GM19467 (cell line): ENCODE results near the gene ADCY2.

ENCODE experiments used
- ATAC-seq: cut with Tn5 transposase; IDR thresholded peaks from one replicate; pipeline ENCODE4 v1.9.1; 2021; ENCODE audit warnings: mild to moderate bottlenecking, moderate library complexity; ENCODE audit not compliant: unreplicated experiment

The ADCY2 gene

GRCh38 chr5:7653046-7653445 lies 257.1 kb downstream of the ADCY2 start:
- ATAC-seq: no peak

- ATAC-seq: no peak
Observed at GRCh38 chr5:7657153-7657552, 261.2 kb downstream of the ADCY2 start.

DNA sequence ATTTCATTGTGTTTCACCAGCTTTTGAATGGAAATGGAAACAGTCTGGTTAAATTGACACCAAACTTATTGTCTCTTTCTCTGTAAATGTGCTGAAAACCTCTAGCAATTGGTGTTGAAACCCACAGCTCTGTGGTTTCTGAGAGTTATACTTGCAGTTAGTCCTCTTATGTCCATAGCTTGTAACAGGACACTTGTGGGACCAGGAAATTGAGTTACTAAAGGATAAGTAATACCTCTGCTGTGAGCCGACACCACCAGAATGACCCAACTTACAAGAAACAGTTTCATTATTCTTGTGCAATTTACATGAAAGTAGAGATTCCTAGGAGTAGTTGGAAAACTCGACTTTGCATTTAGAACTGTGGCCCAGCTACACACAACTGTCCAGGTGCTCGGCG lies 263.5 kb downstream of the ADCY2 start:
- no peak for ATAC-seq

- ATAC-seq: no peak
Observed at GRCh38 chr5:7662289-7662688, 266.4 kb downstream of the ADCY2 start.

DNA sequence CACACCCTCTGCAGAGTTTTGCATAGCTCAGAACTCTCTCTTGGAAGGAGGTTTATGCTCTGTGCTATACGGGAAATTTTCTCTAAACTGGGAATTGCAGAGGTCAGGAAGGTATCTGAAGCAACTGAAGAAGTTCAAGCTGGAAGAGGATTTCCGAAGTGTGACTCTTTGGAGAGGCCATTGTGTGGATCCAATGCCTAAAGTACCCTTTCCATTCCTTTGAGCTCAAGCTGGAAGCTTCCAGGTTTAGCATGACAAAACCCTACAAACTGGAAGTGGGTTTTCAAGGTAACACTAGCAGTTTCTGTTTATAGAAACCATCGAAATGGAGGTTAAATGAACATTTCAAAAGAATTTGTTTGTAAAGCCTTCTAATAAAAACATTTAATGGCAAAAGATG lies 267.9 kb downstream of the ADCY2 start:
- ATAC-seq: no peak

- ATAC-seq: no peak
Observed at GRCh38 chr5:7664208-7664607, 268.3 kb downstream of the ADCY2 start.

- ATAC-seq: no peak
Observed at GRCh38 chr5:7667216-7667767, 271.4 kb downstream of the ADCY2 start.

DNA sequence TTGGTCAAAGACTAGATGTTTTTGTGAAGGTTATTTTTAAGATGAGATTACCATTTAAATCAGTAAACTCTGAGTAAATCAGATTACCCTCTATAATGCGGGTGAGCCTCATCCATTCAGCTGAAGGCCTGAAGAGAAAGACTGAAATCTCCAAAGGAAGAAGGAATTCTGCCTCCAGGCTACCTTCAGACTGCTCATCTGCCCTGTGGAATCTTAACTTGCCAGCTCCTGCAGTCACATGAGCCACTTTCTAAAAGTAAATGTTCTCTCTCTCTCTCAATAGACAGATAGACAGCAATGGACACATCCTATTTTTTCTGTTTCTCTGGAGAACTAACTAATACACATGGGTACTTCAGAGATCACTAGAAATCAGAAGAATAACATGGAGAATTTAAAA lies 272.2 kb downstream of the ADCY2 start:
- no peak for ATAC-seq

GRCh38 chr5:7668627-7669026 lies 272.7 kb downstream of the ADCY2 start:
- no peak for ATAC-seq

- ATAC-seq: no peak
Observed at GRCh38 chr5:7671381-7671993, 275.5 kb downstream of the ADCY2 start.

GRCh38 chr5:7673658-7674057 lies 277.7 kb downstream of the ADCY2 start:
- ATAC-seq: no peak

DNA sequence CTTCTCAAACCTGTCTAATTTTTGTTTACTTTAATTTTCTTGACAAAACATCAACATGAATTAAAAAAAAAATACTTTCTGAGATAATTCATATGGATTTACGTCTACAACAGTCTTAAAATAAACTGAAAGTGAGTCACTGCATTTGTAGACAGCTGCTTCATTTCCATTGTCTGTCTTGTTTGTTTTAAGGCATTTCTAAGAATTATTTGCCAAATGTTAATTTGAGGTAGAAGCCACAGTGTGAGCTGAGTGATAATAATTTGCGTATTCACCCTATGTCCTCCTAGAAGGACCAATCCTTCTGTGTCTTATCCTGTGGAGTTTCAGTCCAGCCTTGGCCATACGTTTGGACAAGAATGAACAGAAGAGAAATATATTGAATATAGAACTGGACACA lies 280.5 kb downstream of the ADCY2 start:
- no peak for ATAC-seq

DNA sequence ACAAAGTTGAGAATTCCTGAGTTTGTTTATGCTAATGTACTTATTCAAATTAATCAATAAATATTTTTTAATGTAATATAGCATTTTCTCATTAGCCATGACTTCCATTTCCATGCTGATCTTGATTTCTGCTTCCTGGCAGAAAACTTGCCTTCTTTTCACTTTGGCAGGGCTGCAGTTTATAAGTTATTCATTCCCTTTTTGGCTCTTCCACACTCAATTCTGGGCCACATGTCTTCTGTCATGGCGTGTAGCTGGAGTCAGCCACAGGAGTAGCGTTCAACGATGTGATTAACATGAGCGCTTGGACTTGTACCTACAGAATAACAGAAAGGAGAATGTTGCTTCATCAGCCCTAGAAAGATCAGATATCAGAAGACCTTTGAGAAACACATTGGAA lies 282.1 kb downstream of the ADCY2 start:
- ATAC-seq: no peak

GRCh38 chr5:7679663-7680062 lies 283.7 kb downstream of the ADCY2 start:
- no peak for ATAC-seq

- no peak for ATAC-seq
Observed at GRCh38 chr5:7680260-7680659, 284.3 kb downstream of the ADCY2 start.

DNA sequence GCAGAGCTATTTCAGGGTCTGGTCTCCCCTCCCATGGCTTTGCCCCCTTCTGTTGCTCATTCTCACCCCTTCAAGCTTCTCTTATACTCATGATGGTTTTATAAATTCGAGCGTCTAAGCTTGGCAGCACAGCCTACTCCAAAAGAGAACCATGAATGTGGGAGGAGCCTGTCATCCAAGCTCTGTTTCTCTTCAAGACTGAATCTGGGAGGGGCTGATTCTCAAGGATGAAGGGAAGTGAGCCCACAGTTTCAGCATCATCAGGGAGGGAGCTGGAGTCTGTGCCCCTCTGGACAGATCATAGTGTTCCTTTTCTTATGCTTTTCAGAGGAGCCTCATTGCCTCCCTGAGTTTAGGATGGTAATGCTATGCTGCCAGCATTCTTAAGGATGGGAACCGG lies 286.4 kb downstream of the ADCY2 start:
- ATAC-seq: no peak

GRCh38 chr5:7683753-7684152 lies 287.8 kb downstream of the ADCY2 start:
- no peak for ATAC-seq

- no peak for ATAC-seq
Observed at GRCh38 chr5:7684826-7685225, 288.9 kb downstream of the ADCY2 start.

GRCh38 chr5:7686794-7687193 lies 290.9 kb downstream of the ADCY2 start:
- ATAC-seq: no peak

DNA sequence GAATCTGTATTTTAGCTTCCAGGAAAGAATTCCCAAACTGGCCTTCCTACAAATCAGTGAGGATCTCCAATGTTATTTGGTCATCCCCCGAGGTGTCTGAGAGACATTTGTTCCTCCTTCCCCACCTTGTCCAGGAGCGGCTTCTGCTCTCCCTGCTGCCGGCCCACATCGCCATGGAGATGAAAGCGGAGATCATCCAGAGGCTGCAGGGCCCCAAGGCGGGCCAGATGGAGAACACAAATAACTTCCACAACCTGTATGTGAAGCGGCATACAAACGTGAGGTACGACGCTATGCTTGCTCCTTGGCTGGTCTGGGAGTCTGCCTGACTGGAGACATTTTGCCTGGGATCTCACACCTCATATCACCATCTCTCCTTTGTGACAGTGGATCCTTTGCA lies 294.6 kb downstream of the ADCY2 start:
- no peak for ATAC-seq

DNA sequence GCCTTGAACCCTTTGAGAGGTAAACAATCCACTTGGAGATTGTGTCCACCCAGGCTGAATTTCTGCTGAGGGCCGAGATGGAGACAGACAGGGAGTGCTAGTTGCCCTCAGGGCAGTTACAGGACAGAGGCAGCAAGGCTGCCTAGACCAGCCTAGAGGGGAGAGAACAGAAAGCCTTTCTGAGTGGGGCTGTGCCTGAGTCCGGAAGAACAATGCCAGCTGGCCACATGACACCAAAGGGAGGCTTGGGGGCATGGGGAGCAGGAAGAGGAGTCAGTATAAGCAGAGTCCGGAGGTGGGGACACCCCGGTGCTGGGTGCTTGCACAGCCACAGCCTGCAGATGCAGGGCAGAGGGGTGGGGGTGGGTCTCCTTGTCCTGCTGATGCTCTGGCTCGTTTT lies 309.3 kb downstream of the ADCY2 start:
- no peak for ATAC-seq

GRCh38 chr5:7705736-7706135 lies 309.8 kb downstream of the ADCY2 start:
- no peak for ATAC-seq

- no peak for ATAC-seq
Observed at GRCh38 chr5:7706256-7706655, 310.3 kb downstream of the ADCY2 start.
